HL-60 (cell line): ENCODE results near the gene CRYBG2.

Source experiments
- REST ChIP-seq: IDR thresholded peaks from 2 replicates; pipeline ENCODE4 v1.6.1; 2012; ENCODE audit warnings: low read depth; ENCODE audit not compliant: insufficient replicate concordance
- TF ChIP-seq, protein P1 (sequence below): IDR thresholded peaks from one replicate; pipeline ENCODE4 v1.5.1; 2011; ENCODE audit warnings: low read length, control low read depth, inconsistent platforms; ENCODE audit not compliant: insufficient read depth

DNA sequence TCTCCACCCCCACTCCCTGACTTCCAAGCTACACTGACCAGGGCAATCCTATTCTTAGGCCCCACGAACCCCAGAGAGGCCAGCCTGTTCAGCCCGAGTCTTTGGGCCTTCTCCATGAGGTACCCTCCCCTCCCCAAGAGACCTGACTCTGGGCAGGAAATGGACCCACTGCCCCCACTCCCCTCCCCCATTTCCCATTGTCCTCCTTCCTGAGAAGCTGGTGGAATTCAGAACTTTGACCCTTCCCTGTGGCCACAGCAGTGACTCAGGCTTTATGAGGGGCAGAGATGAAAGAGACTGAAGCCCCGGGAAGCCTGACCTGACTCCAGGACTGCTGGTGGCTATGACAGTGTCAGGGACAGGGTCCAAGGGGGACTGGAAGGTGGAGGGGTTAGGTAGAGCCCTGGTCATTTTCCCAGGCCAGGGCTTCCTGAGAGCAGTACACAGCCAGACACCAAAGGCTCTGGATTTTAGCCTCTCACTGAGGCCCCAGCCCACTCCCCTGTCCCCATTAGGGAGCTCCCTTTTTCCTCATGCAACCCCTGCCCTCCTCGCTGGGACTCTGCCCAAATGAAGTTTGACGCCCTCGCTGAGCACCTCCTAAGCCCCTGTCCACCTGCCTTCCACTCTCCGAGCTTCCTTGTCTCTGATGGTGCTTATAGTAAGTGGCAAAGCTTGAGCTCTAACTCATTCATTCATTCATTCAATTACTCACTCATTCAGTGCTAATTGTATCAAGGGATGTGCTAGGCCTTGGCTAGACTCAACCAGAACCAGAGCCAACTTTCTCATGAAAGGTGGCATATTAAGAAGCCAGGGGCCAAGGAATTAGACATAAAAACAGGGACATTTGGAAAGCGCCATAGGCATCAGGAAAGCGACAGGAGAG is 3.0 kb downstream of the CRYBG2 start:
- TF ChIP-seq, protein P1, sequence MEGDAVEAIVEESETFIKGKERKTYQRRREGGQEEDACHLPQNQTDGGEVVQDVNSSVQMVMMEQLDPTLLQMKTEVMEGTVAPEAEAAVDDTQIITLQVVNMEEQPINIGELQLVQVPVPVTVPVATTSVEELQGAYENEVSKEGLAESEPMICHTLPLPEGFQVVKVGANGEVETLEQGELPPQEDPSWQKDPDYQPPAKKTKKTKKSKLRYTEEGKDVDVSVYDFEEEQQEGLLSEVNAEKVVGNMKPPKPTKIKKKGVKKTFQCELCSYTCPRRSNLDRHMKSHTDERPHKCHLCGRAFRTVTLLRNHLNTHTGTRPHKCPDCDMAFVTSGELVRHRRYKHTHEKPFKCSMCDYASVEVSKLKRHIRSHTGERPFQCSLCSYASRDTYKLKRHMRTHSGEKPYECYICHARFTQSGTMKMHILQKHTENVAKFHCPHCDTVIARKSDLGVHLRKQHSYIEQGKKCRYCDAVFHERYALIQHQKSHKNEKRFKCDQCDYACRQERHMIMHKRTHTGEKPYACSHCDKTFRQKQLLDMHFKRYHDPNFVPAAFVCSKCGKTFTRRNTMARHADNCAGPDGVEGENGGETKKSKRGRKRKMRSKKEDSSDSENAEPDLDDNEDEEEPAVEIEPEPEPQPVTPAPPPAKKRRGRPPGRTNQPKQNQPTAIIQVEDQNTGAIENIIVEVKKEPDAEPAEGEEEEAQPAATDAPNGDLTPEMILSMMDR, result no peak
- TF ChIP-seq REST, result no peak
